ENCODE data around the gene SMARCA2. TPM values are rescaled to one million over a fixed set of nuclear protein-coding genes. Genes with fewer than 3 reads are reported as not detected.

SMARCA2 gene
- polyA plus RNA-seq, 2 of the 4 experiments (the other 2 are of a cell fraction), result 28.7 to 33.0 TPM

DNA sequence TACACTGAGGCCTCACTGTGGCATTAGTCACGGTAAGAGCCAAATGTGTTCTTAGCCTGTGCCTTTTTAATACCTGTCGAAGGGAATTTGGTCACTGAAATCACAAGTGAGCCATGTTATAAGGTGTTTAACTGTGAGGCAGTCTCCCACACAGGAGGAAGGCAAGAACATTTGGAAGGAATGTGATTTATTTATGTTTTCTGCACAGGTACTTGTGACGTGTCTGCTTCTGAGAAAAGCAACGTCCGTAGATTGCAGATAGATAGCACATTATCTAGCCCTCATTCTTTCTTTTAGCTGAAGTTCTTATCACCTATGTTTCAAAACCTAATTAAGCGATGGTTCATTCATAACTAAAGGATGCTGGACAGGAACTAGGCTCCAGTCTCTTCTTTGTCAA, 19.0 kb upstream of the SMARCA2 start:
- POLR2A ChIA-PET, result no interaction called here
- TF ChIP-seq PBX3 (IDR thresholded peaks at IDR 0.05) (no peak), JUNB (IDR thresholded peaks at IDR 0.05) (no peak), EHF (CRISPR knock-in tag; IDR thresholded peaks at IDR 0.05) (no peak), GATA3 (IDR thresholded peaks at IDR 0.05; ENCODE audit: borderline replicate concordance) (no peak), POLR2A (IDR thresholded peaks at IDR 0.05; ENCODE audit: low read length) (no peak)
- TF ChIP-seq, protein P1, sequence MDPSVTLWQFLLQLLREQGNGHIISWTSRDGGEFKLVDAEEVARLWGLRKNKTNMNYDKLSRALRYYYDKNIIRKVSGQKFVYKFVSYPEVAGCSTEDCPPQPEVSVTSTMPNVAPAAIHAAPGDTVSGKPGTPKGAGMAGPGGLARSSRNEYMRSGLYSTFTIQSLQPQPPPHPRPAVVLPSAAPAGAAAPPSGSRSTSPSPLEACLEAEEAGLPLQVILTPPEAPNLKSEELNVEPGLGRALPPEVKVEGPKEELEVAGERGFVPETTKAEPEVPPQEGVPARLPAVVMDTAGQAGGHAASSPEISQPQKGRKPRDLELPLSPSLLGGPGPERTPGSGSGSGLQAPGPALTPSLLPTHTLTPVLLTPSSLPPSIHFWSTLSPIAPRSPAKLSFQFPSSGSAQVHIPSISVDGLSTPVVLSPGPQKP (IDR thresholded peaks at IDR 0.05; ENCODE audit: low read depth, low read length), result no peak

DNA sequence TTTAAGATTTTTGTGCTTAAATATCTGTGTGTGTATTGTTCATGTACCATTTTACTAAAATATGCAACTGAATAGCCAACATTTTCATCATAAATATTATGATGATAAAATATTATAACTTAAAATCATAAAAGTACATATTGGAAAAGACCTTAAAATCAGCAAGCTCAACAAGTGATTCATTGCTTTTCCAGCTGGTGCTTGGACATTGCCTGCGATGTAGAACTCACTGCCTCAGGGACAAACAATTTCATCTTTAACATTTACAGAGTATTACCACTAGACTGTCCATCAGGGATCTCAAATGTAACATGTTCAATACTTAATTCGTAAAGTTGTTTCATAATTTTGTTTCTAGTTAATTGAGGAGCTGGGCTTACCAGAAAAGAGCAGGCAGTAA, 17.5 kb upstream of the SMARCA2 start:
- ChIA-PET POLR2A (no interaction called here), CTCF (interaction anchor here (0.6 kb wide), 1 partner anchor 14 kb away, joined by 4 read pairs; no protein-coding TSS in a partner anchor)
- WGBS (ENCODE audit: missing lambda C conversion rate), result 41% methylated on average over 2 of the region's 2 CpGs
- H3K4me3 ChIP-seq, result no peak overlapping the region
- FAIRE-seq, result no peak
- H3K27ac ChIP-seq, result no peak overlapping the region
- no peak for TF ChIP-seq CBX2 (IDR thresholded peaks at IDR 0.05; ENCODE audit: borderline replicate concordance, low read depth)
- TF ChIP-seq, protein P2, sequence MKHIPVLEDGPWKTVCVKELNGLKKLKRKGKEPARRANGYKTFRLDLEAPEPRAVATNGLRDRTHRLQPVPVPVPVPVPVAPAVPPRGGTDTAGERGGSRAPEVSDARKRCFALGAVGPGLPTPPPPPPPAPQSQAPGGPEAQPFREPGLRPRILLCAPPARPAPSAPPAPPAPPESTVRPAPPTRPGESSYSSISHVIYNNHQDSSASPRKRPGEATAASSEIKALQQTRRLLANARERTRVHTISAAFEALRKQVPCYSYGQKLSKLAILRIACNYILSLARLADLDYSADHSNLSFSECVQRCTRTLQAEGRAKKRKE (CRISPR knock-in tag; IDR thresholded peaks at IDR 0.05; ENCODE audit: low read depth), result no peak
- TF ChIP-seq CHD4 (IDR thresholded peaks at IDR 0.05; ENCODE audit: borderline replicate concordance), result no peak
- no peak for TF ChIP-seq CHD2 (IDR thresholded peaks at IDR 0.05; ENCODE audit: low read length, partially characterized antibody)
- TF ChIP-seq HEYL (CRISPR knock-in tag; IDR thresholded peaks at IDR 0.05), result no peak
- no peak for TF ChIP-seq MYC (IDR thresholded peaks at IDR 0.05; ENCODE audit: borderline replicate concordance, low read length)
- TF ChIP-seq ESRRA (IDR thresholded peaks at IDR 0.05; ENCODE audit: borderline replicate concordance, low read length), result no peak
- no peak for TF ChIP-seq HDAC2 (IDR thresholded peaks at IDR 0.05)
- TF ChIP-seq BHLHE40 (IDR thresholded peaks at IDR 0.05; ENCODE audit: low read depth, low read length), result no peak
- no peak for TF ChIP-seq NPAS2 (CRISPR knock-in tag; IDR thresholded peaks at IDR 0.05; ENCODE audit: borderline replicate concordance)
- no peak for TF ChIP-seq PHF8 (IDR thresholded peaks at IDR 0.05; ENCODE audit: borderline replicate concordance, low read depth)
- TF ChIP-seq, protein P3, sequence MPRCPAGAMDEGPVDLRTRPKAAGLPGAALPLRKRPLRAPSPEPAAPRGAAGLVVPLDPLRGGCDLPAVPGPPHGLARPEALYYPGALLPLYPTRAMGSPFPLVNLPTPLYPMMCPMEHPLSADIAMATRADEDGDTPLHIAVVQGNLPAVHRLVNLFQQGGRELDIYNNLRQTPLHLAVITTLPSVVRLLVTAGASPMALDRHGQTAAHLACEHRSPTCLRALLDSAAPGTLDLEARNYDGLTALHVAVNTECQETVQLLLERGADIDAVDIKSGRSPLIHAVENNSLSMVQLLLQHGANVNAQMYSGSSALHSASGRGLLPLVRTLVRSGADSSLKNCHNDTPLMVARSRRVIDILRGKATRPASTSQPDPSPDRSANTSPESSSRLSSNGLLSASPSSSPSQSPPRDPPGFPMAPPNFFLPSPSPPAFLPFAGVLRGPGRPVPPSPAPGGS (IDR thresholded peaks at IDR 0.05), result no peak
- H3K4me2 ChIP-seq, result no peak overlapping the region
- DNase-seq (ENCODE audit: low read depth in 1 of 2, low spot score in 1 of 2), result no peak
- no peak for ATAC-seq
- no peaks in the 10 kb centered on the region for H3K4me1 ChIP-seq
- H3K9me3 ChIP-seq, result no peaks in the 10 kb centered on the region

More for the DNA sequence above, 19.0 kb upstream of the SMARCA2 start:
- Histone ChIP-seq H3K9me3 (no peaks in the 10 kb centered on the region), H3K4me2 (no peak overlapping the region), H3K4me3 (no peak overlapping the region), H3K4me1 (no peaks in the 10 kb centered on the region), H3K27ac (no peak overlapping the region)
- ATAC-seq (no peak), FAIRE-seq (no peak), DNase-seq (ENCODE audit: low read depth in 1 of 2, low spot score in 1 of 2) (no peak)
- CTCF ChIA-PET, result no interaction called here
- 44% methylated on average over 6 of the region's 6 CpGs for WGBS (ENCODE audit: missing lambda C conversion rate)

DNA sequence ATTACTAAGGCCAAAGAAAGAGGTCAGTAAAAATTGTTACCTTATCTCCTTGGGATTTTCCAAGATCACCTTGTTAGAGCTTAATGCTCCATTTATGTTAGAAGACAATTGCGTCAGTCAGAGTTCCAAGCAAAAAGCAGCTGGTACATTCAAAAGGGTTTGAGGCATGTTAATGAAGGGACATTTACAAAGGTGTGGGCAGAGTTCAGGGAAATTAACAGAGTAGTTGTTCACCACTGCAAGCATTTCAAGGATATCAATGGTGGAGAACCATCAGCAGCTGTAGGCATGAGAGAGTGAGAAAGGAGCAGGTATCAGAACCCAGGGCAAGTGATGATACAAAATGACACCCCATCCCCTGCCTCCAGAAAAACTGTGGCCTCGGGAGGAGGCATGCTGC, 17.0 kb upstream of the SMARCA2 start:
- POLR2A ChIA-PET, result no interaction called here
- TF ChIP-seq HOXA7 (CRISPR knock-in tag; IDR thresholded peaks at IDR 0.05) (no peak), RNF2 (IDR thresholded peaks at IDR 0.05; ENCODE audit: borderline replicate concordance, low read depth) (no peak), MAZ (IDR thresholded peaks at IDR 0.05; ENCODE audit: borderline replicate concordance, low read depth, low read length) (no peak), KDM1A (IDR thresholded peaks at IDR 0.05; ENCODE audit: low read depth) (no peak), RARB (CRISPR knock-in tag; IDR thresholded peaks at IDR 0.05) (no peak), HOXB13 (CRISPR knock-in tag; IDR thresholded peaks at IDR 0.05; ENCODE audit: low read depth) (no peak), ESRRA (IDR thresholded peaks at IDR 0.05; ENCODE audit: borderline replicate concordance, low read length) (no peak), BHLHE40 (IDR thresholded peaks at IDR 0.05; ENCODE audit: low read depth, low read length) (no peak)
- TF ChIP-seq, protein P4, sequence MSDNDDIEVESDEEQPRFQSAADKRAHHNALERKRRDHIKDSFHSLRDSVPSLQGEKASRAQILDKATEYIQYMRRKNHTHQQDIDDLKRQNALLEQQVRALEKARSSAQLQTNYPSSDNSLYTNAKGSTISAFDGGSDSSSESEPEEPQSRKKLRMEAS (IDR thresholded peaks at IDR 0.05), result no peak
- Histone ChIP-seq H3K27ac (no peak overlapping the region), H3K4me2 (no peak overlapping the region), H3K4me3 (no peak overlapping the region), H3K9me3 (no peaks in the 10 kb centered on the region), H3K4me1 (no peaks in the 10 kb centered on the region)
- ATAC-seq, result no peak
- WGBS (ENCODE audit: missing lambda C conversion rate), result 18% methylated on average over 2 of the region's 2 CpGs
- FAIRE-seq, result no peak
- CTCF ChIA-PET, result interaction anchor here (0.6 kb wide), 1 partner anchor 15 kb away, joined by 4 read pairs; no protein-coding TSS in a partner anchor
- no peak for DNase-seq (ENCODE audit: low read depth in 1 of 2, low spot score in 1 of 2)

All from A549 (cell line).